GM23338 (cell line): ENCODE measurements around the gene TRAF7. TPM values are rescaled to one million over a fixed set of nuclear protein-coding genes. Genes with fewer than 3 reads are reported as not detected.
A peak's percentile ranks its signal among the peaks of the same experiment; 100 is the strongest.

Experiments
- ATAC-seq: fragments of 200-7000 bp; cut with Tn5 transposase; 3 replicates; pipeline ENCODE4 v1.9.1; 2020
- DNase-seq: peaks from one replicate; pipeline ENCODE4 v3.0.0-alpha.2; 2015; ENCODE audit warnings: low spot score
- H2AFZ ChIP-seq: fragments of 200-600 bp; sonication (generic); 2 replicates; pipeline ENCODE4 v1.8.0; 2016; ENCODE audit warnings: antibody characterized with exemption, mild to moderate bottlenecking, moderate library complexity
- H3F3A ChIP-seq: fragments of 200-600 bp; sonication (generic); replicated peaks from 2 replicates; pipeline ENCODE4 v1.8.0; 2017; ENCODE audit warnings: antibody characterized with exemption, mixed run types, low read depth
- H3K27ac ChIP-seq: fragments of 200-600 bp; sonication (generic); 2 replicates; pipeline ENCODE4 v1.6.1; 2016; ENCODE audit warnings: low read depth
- H3K27me3 ChIP-seq: fragments of 200-600 bp; sonication (generic); 2 replicates; pipeline ENCODE4 v1.8.0; 2016; ENCODE audit warnings: mild to moderate bottlenecking, mixed run types, moderate library complexity; ENCODE audit not compliant: insufficient read depth
- H3K36me3 ChIP-seq: fragments of 200-600 bp; sonication (generic); 2 replicates; pipeline ENCODE4 v1.8.0; 2016; ENCODE audit warnings: mild to moderate bottlenecking; ENCODE audit not compliant: insufficient read depth
- H3K4me1 ChIP-seq: fragments of 200-600 bp; sonication (generic); 2 replicates; pipeline ENCODE4 v1.8.0; 2016; ENCODE audit warnings: mild to moderate bottlenecking, moderate library complexity; ENCODE audit not compliant: insufficient read depth
- H3K4me2 ChIP-seq: fragments of 200-600 bp; sonication (generic); 2 replicates; pipeline ENCODE4 v1.7.1; 2017; ENCODE audit warnings: mixed run types
- H3K4me3 ChIP-seq: fragments of 200-600 bp; sonication (generic); 2 replicates; pipeline ENCODE4 v1.6.1; 2016; ENCODE audit warnings: mixed run types
- H3K79me2 ChIP-seq: fragments of 200-600 bp; sonication (generic); replicated peaks from 2 replicates; pipeline ENCODE4 v1.8.0; 2017; ENCODE audit warnings: mild to moderate bottlenecking; ENCODE audit not compliant: insufficient read depth
- H3K9me2 ChIP-seq: fragments of 200-600 bp; sonication (generic); 2 replicates; pipeline ENCODE4 v1.8.0; 2017; ENCODE audit not compliant: insufficient read depth
- H4K20me1 ChIP-seq: fragments of 200-600 bp; sonication (generic); replicated peaks from 2 replicates; pipeline ENCODE4 v1.8.0; 2017; ENCODE audit warnings: mild to moderate bottlenecking; ENCODE audit not compliant: insufficient read depth
- H3K27ac Mint-ChIP-seq: 2 replicates; pipeline ENCODE4 v1.8.0; 2020; ENCODE audit warnings: inconsistent platforms, mild to moderate bottlenecking, moderate library complexity, mixed read lengths
- H3K27me3 Mint-ChIP-seq: 3 replicates; pipeline ENCODE4 v1.8.0; 2022; ENCODE audit warnings: low read depth, mild to moderate bottlenecking, moderate library complexity, mixed read lengths, inconsistent platforms; ENCODE audit not compliant: insufficient read depth, poor library complexity
- H3K36me3 Mint-ChIP-seq: 3 replicates; pipeline ENCODE4 v1.8.0; 2021; ENCODE audit warnings: low read depth, mild to moderate bottlenecking, inconsistent platforms, moderate library complexity, mixed read lengths
- H3K4me1 Mint-ChIP-seq: 3 replicates; pipeline ENCODE4 v1.8.0; 2020; ENCODE audit warnings: mild to moderate bottlenecking, inconsistent platforms, mixed read lengths
- H3K4me3 Mint-ChIP-seq: 3 replicates; pipeline ENCODE4 v1.8.0; 2021; ENCODE audit warnings: moderate library complexity, mild to moderate bottlenecking, inconsistent platforms, mixed read lengths
- H3K9me3 Mint-ChIP-seq: 3 replicates; pipeline ENCODE4 v1.8.0; 2020; ENCODE audit warnings: moderate library complexity, mild to moderate bottlenecking, inconsistent platforms, mixed read lengths
- CREB1 ChIP-seq: fragments of 250-450 bp; sonication (Bioruptor Pico); IDR thresholded peaks from 2 replicates; pipeline ENCODE4 v1.5.0; 2020; ENCODE audit warnings: low read depth, mild to moderate bottlenecking, moderate library complexity
- EZH2 ChIP-seq: fragments of 200-600 bp; sonication (generic); IDR thresholded peaks from one replicate; pipeline ENCODE4 v1.8.0; 2017; ENCODE audit warnings: antibody characterized with exemption, mild to moderate bottlenecking, low read depth; ENCODE audit not compliant: unreplicated experiment
- EZH2phosphoT487 ChIP-seq: fragments of 200-600 bp; sonication (generic); IDR thresholded peaks from one replicate; pipeline ENCODE4 v1.8.1; 2018; ENCODE audit warnings: antibody characterized with exemption; ENCODE audit not compliant: unreplicated experiment
- JUNB ChIP-seq: IDR thresholded peaks from one replicate; pipeline ENCODE4 v1.6.1; 2016; ENCODE audit warnings: antibody characterized with exemption; ENCODE audit not compliant: unreplicated experiment
- NANOG ChIP-seq: IDR thresholded peaks from 2 replicates; pipeline ENCODE4 v1.6.1; 2016; ENCODE audit warnings: antibody characterized with exemption, borderline replicate concordance
- POLR2AphosphoS5 ChIP-seq: IDR thresholded peaks from 2 replicates; pipeline ENCODE4 v1.6.1; 2016; ENCODE audit warnings: antibody characterized with exemption, low read depth
- STAT1 ChIP-seq: IDR thresholded peaks from one replicate; pipeline ENCODE4 v1.6.1; 2016; ENCODE audit warnings: antibody characterized with exemption; ENCODE audit not compliant: unreplicated experiment
- ZNF114 ChIP-seq: fragments of 250-450 bp; sonication (Bioruptor Pico); IDR thresholded peaks from 2 replicates; pipeline ENCODE4 v1.5.0; 2020; ENCODE audit warnings: mild to moderate bottlenecking, moderate library complexity
- ZNF331 ChIP-seq: fragments of 250-450 bp; sonication (Bioruptor Pico); IDR thresholded peaks from 2 replicates; pipeline ENCODE4 v1.5.0; 2020; ENCODE audit warnings: low read depth, mild to moderate bottlenecking, moderate library complexity
- polyA plus RNA-seq: library from polyadenylated mRNA; unstranded; fragments of >200 nt; fragmentation: Nextera tagmentation; extraction: Ambion mirVana; gene quantifications from 2 replicates; pipeline ENCODE4 v1.2.1, GENCODE V29; 2016
- total RNA-seq: library from RNA; depleted of rRNA; stranded (reverse); fragments of >200 nt; shearing (Covaris generic); gene quantifications from 2 replicates; pipeline ENCODE4 v1.2.3, GENCODE V29; 2014
- TF ChIP-seq, protein P1 (sequence below): IDR thresholded peaks from 2 replicates; pipeline ENCODE4 v1.6.1; 2016; ENCODE audit warnings: antibody characterized with exemption
- TF ChIP-seq, protein P2 (sequence below): IDR thresholded peaks from one replicate; pipeline ENCODE4 v1.6.1; 2018; ENCODE audit warnings: antibody characterized with exemption; ENCODE audit not compliant: unreplicated experiment
- TF ChIP-seq, protein P3 (sequence below), 2 experiments: fragments of 200-600 bp in 1 of 2; sonication (generic) in 1 of 2; conservative IDR thresholded peaks; 2 replicates each; pipeline versions ENCODE4 v1.5.1 to v1.6.1; 2016 to 2017; ENCODE audit warnings: antibody characterized with exemption in 2 of 2, low read depth in 2 of 2, mild to moderate bottlenecking in 2 of 2, moderate library complexity in 1 of 2
- TF ChIP-seq, protein P4 (sequence below): fragments of 250-450 bp; sonication (Bioruptor Pico); IDR thresholded peaks from 2 replicates; pipeline ENCODE4 v1.5.0; 2020; ENCODE audit warnings: mild to moderate bottlenecking, moderate library complexity

The TRAF7 gene
- total and polyA plus RNA-seq, 2 experiments from 2014 or later = 36.4 to 133 TPM

GRCh38 chr16:2198283-2198682, 42.7 kb downstream of the TRAF7 start:
- Histone ChIP-seq H3K36me3 (no peaks in the 10 kb centered on the region), H4K20me1 (no peaks in the 10 kb centered on the region), H3K27ac (no peak overlapping the region), H2AFZ (no peak overlapping the region), H3K4me1 (no peaks in the 10 kb centered on the region; the same call in 1 of the 2 replicates), H3K4me2 (no peak overlapping the region), H3K27me3 (peaks cover 54% of the 10 kb centered on the region), H3F3A (no peaks in the 10 kb centered on the region), H3K9me2 (no peaks in the 10 kb centered on the region), H3K79me2 (no peaks in the 10 kb centered on the region), H3K4me3 (no peak overlapping the region)
- Mint-ChIP-seq H3K36me3 (no peaks in the 10 kb centered on the region; the same call in 2 of the 3 replicates), H3K27ac (no peak overlapping the region), H3K9me3 (no peaks in the 10 kb centered on the region), H3K4me1 (no peaks in the 10 kb centered on the region), H3K4me3 (peak overlapping the region; percentile 63), H3K27me3 (peaks cover 40% of the 10 kb centered on the region)
- TF ChIP-seq ZNF114 (CRISPR knock-in tag) = no peak
- no peak for TF ChIP-seq STAT1
- no peak for TF ChIP-seq EZH2
- TF ChIP-seq POLR2AphosphoS5 = no peak
- TF ChIP-seq EZH2phosphoT487 = no peak
- no peak for TF ChIP-seq ZNF331 (CRISPR knock-in tag)
- TF ChIP-seq JUNB = no peak
- TF ChIP-seq CREB1 = no peak
- TF ChIP-seq, protein P1, sequence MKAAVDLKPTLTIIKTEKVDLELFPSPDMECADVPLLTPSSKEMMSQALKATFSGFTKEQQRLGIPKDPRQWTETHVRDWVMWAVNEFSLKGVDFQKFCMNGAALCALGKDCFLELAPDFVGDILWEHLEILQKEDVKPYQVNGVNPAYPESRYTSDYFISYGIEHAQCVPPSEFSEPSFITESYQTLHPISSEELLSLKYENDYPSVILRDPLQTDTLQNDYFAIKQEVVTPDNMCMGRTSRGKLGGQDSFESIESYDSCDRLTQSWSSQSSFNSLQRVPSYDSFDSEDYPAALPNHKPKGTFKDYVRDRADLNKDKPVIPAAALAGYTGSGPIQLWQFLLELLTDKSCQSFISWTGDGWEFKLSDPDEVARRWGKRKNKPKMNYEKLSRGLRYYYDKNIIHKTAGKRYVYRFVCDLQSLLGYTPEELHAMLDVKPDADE = no peak
- TF ChIP-seq, protein P2, sequence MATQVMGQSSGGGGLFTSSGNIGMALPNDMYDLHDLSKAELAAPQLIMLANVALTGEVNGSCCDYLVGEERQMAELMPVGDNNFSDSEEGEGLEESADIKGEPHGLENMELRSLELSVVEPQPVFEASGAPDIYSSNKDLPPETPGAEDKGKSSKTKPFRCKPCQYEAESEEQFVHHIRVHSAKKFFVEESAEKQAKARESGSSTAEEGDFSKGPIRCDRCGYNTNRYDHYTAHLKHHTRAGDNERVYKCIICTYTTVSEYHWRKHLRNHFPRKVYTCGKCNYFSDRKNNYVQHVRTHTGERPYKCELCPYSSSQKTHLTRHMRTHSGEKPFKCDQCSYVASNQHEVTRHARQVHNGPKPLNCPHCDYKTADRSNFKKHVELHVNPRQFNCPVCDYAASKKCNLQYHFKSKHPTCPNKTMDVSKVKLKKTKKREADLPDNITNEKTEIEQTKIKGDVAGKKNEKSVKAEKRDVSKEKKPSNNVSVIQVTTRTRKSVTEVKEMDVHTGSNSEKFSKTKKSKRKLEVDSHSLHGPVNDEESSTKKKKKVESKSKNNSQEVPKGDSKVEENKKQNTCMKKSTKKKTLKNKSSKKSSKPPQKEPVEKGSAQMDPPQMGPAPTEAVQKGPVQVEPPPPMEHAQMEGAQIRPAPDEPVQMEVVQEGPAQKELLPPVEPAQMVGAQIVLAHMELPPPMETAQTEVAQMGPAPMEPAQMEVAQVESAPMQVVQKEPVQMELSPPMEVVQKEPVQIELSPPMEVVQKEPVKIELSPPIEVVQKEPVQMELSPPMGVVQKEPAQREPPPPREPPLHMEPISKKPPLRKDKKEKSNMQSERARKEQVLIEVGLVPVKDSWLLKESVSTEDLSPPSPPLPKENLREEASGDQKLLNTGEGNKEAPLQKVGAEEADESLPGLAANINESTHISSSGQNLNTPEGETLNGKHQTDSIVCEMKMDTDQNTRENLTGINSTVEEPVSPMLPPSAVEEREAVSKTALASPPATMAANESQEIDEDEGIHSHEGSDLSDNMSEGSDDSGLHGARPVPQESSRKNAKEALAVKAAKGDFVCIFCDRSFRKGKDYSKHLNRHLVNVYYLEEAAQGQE = no peak
- TF ChIP-seq, protein P3, sequence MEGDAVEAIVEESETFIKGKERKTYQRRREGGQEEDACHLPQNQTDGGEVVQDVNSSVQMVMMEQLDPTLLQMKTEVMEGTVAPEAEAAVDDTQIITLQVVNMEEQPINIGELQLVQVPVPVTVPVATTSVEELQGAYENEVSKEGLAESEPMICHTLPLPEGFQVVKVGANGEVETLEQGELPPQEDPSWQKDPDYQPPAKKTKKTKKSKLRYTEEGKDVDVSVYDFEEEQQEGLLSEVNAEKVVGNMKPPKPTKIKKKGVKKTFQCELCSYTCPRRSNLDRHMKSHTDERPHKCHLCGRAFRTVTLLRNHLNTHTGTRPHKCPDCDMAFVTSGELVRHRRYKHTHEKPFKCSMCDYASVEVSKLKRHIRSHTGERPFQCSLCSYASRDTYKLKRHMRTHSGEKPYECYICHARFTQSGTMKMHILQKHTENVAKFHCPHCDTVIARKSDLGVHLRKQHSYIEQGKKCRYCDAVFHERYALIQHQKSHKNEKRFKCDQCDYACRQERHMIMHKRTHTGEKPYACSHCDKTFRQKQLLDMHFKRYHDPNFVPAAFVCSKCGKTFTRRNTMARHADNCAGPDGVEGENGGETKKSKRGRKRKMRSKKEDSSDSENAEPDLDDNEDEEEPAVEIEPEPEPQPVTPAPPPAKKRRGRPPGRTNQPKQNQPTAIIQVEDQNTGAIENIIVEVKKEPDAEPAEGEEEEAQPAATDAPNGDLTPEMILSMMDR (conservative IDR thresholded peaks at IDR 0.05; ENCODE audit: low read depth in 2 of 2) = no peak
- TF ChIP-seq NANOG = no peak
- TF ChIP-seq, protein P4, sequence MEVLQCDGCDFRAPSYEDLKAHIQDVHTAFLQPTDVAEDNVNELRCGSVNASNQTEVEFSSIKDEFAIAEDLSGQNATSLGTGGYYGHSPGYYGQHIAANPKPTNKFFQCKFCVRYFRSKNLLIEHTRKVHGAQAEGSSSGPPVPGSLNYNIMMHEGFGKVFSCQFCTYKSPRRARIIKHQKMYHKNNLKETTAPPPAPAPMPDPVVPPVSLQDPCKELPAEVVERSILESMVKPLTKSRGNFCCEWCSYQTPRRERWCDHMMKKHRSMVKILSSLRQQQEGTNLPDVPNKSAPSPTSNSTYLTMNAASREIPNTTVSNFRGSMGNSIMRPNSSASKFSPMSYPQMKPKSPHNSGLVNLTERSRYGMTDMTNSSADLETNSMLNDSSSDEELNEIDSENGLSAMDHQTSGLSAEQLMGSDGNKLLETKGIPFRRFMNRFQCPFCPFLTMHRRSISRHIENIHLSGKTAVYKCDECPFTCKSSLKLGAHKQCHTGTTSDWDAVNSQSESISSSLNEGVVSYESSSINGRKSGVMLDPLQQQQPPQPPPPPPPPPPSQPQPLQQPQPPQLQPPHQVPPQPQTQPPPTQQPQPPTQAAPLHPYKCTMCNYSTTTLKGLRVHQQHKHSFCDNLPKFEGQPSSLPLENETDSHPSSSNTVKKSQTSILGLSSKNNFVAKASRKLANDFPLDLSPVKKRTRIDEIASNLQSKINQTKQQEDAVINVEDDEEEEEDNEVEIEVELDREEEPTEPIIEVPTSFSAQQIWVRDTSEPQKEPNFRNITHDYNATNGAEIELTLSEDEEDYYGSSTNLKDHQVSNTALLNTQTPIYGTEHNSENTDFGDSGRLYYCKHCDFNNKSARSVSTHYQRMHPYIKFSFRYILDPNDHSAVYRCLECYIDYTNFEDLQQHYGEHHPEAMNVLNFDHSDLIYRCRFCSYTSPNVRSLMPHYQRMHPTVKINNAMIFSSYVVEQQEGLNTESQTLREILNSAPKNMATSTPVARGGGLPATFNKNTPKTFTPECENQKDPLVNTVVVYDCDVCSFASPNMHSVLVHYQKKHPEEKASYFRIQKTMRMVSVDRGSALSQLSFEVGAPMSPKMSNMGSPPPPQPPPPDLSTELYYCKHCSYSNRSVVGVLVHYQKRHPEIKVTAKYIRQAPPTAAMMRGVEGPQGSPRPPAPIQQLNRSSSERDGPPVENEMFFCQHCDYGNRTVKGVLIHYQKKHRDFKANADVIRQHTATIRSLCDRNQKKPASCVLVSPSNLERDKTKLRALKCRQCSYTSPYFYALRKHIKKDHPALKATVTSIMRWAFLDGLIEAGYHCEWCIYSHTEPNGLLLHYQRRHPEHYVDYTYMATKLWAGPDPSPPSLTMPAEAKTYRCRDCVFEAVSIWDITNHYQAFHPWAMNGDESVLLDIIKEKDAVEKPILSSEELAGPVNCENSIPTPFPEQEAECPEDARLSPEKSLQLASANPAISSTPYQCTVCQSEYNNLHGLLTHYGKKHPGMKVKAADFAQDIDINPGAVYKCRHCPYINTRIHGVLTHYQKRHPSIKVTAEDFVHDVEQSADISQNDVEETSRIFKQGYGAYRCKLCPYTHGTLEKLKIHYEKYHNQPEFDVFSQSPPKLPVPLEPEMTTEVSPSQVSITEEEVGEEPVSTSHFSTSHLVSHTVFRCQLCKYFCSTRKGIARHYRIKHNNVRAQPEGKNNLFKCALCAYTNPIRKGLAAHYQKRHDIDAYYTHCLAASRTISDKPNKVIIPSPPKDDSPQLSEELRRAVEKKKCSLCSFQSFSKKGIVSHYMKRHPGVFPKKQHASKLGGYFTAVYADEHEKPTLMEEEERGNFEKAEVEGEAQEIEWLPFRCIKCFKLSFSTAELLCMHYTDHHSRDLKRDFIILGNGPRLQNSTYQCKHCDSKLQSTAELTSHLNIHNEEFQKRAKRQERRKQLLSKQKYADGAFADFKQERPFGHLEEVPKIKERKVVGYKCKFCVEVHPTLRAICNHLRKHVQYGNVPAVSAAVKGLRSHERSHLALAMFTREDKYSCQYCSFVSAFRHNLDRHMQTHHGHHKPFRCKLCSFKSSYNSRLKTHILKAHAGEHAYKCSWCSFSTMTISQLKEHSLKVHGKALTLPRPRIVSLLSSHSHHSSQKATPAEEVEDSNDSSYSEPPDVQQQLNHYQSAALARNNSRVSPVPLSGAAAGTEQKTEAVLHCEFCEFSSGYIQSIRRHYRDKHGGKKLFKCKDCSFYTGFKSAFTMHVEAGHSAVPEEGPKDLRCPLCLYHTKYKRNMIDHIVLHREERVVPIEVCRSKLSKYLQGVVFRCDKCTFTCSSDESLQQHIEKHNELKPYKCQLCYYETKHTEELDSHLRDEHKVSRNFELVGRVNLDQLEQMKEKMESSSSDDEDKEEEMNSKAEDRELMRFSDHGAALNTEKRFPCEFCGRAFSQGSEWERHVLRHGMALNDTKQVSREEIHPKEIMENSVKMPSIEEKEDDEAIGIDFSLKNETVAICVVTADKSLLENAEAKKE = no peak
- no peak for DNase-seq
- no peak for ATAC-seq
